ENCODE measurements around the gene GOLGA6C. TPM values are rescaled to one million over a fixed set of nuclear protein-coding genes. Genes with fewer than 3 reads are reported as not detected.

GOLGA6C gene
- polyA plus RNA-seq, 1 donor (not counting 4 experiments of a cell fraction or from before 2014, with no cell fraction given), result not detected

DNA sequence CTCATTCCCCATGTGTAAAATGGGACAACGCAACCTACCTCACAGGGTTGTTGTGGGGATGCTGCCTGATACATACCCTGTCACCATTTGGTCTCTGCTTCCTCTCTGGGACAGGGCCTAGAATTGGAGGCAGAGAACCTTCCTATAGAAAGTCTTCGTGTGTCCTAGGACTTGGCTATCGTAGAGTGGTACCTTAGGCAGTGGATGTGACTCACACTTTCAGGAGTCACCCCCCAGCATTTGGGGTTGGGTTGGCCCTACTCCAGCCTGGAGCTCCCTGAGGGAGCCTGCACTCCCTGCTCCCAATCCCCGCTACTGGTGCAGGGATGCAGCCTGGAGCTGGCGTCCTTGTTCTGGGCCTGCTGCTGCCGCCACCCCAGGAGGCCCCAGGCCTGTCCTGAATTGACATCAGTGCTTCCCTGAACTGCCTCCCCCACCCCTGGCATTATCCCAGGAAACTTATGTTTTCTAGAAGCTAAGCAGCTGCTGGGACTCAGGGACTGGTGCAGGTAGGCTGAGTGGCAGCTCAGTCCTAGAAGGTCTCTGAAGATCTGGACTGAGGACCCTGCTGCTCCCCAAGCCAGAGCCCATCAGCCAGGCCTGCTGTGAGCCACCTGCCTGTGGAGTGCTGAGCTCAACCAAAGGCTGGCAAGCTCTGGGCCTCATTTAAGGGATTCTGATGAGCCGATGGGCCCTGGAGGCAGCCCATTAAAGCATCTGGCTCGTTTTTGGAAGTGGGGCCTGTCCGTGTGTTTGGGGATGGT, 46.5 kb upstream of the GOLGA6C start:
- DNase-seq (ENCODE audit: low read depth, low spot score) (no peak), FAIRE-seq (no peak)
- Histone ChIP-seq H3K4me2 (ENCODE audit: control insufficient read depth, extremely low read depth, insufficient read depth, low read depth, low read length) (no peak overlapping the region), H4K20me1 (ENCODE audit: control insufficient read depth, extremely low read depth, insufficient read depth, low read length) (peaks cover 48% of the 10 kb centered on the region), H2AFZ (ENCODE audit: control insufficient read depth, low read length) (no peak overlapping the region), H3K36me3 (ENCODE audit: control insufficient read depth in 2 of 2, extremely low read depth in 1 of 2, insufficient read depth in 2 of 2, low read length in 2 of 2) (peaks cover 39 to 50% of the 10 kb centered on the region in 2 experiments), H3K9me3 (ENCODE audit: control insufficient read depth, low read depth, low read length) (no peaks in the 10 kb centered on the region), H3K9me1 (ENCODE audit: control insufficient read depth, extremely low read depth, insufficient read depth, low read length) (no peaks in the 10 kb centered on the region), H3K9ac (ENCODE audit: control insufficient read depth, extremely low read depth, insufficient read depth, low read length) (no peak overlapping the region), H3K27ac (ENCODE audit: control insufficient read depth, insufficient read depth, low read length) (no peak overlapping the region), H3K79me2 (ENCODE audit: control insufficient read depth, insufficient read depth, low read length) (peaks cover 42% of the 10 kb centered on the region), H3K27me3 (ENCODE audit: control insufficient read depth, extremely low read depth, insufficient read depth, low read length) (no peaks in the 10 kb centered on the region), H3K4me3 (ENCODE audit: control insufficient read depth in 2 of 3, extremely low read depth in 1 of 3, insufficient read depth in 2 of 3, low read depth in 1 of 3, low read length in 3 of 3) (no peak overlapping the region), H3K4me1 (ENCODE audit: control insufficient read depth, extremely low read depth, insufficient read depth, low read length) (peaks cover 7% of the 10 kb centered on the region)
- dilution Hi-C loops (cut with MboI; ENCODE audit: extremely low pct_ligation_motif_present, low sequenced_read_pairs), result no loop called here
- TF ChIP-seq EZH2 (IDR thresholded peaks at IDR 0.05; ENCODE audit: low read length), result no peak
- TF ChIP-seq, protein P1, sequence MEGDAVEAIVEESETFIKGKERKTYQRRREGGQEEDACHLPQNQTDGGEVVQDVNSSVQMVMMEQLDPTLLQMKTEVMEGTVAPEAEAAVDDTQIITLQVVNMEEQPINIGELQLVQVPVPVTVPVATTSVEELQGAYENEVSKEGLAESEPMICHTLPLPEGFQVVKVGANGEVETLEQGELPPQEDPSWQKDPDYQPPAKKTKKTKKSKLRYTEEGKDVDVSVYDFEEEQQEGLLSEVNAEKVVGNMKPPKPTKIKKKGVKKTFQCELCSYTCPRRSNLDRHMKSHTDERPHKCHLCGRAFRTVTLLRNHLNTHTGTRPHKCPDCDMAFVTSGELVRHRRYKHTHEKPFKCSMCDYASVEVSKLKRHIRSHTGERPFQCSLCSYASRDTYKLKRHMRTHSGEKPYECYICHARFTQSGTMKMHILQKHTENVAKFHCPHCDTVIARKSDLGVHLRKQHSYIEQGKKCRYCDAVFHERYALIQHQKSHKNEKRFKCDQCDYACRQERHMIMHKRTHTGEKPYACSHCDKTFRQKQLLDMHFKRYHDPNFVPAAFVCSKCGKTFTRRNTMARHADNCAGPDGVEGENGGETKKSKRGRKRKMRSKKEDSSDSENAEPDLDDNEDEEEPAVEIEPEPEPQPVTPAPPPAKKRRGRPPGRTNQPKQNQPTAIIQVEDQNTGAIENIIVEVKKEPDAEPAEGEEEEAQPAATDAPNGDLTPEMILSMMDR (optimal IDR thresholded peaks at IDR 0.05 in 1 of 3, IDR thresholded peaks at IDR 0.05 in 1 of 3, conservative IDR thresholded peaks at IDR 0.05 in 1 of 3; ENCODE audit: extremely low read depth in 1 of 3, insufficient read depth in 2 of 3, low read length in 3 of 3), result no peak

DNA sequence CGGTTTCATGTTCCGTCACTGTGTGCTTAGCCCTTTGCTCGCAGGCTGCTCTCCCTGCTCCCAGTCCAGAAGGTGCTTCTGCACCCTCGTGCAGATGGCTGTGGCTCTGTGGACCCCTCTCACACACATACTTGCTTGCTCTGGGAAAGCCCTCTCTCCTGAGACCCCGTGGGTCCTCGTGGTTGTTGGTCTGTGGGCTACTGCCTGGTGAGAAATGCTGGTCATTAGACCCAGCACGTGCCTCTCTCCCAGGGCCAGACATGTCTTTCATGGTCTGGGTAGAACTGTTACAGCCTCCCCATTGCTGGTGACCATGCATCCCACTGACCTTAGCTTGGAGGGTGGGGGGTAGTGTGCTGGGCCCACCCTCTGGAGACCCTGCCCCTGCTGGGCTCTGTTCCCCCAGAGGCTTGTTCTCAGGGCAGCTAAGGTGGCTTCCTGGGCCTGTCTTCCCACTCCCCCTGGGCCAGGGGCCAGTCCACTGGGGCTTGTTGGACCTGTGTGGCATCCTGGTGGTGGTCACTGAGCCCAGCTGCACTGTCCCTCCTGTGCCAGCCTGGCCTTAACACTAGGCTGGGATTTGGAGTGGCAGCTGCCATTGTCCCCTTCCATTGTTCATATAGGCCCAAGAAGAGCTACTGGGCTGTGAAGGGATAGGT, 45.8 kb upstream of the GOLGA6C start:
- FAIRE-seq, result no peak
- no peak for TF ChIP-seq EZH2 (IDR thresholded peaks at IDR 0.05; ENCODE audit: low read length)
- TF ChIP-seq, protein P1 (optimal IDR thresholded peaks at IDR 0.05 in 1 of 3, IDR thresholded peaks at IDR 0.05 in 1 of 3, conservative IDR thresholded peaks at IDR 0.05 in 1 of 3; ENCODE audit: extremely low read depth in 1 of 3, insufficient read depth in 2 of 3, low read length in 3 of 3), result no peak

More for the DNA sequence above, 45.8 kb upstream of the GOLGA6C start:
- Histone ChIP-seq H3K9ac (ENCODE audit: control insufficient read depth, extremely low read depth, insufficient read depth, low read length) (no peak overlapping the region), H3K36me3 (ENCODE audit: control insufficient read depth in 2 of 2, extremely low read depth in 1 of 2, insufficient read depth in 2 of 2, low read length in 2 of 2) (peaks cover 39 to 44% of the 10 kb centered on the region in 2 experiments), H3K9me3 (ENCODE audit: control insufficient read depth, low read depth, low read length) (no peaks in the 10 kb centered on the region), H3K4me3 (ENCODE audit: control insufficient read depth in 2 of 3, extremely low read depth in 1 of 3, insufficient read depth in 2 of 3, low read depth in 1 of 3, low read length in 3 of 3) (no peak overlapping the region), H4K20me1 (ENCODE audit: control insufficient read depth, extremely low read depth, insufficient read depth, low read length) (peaks cover 43% of the 10 kb centered on the region), H3K27me3 (ENCODE audit: control insufficient read depth, extremely low read depth, insufficient read depth, low read length) (no peaks in the 10 kb centered on the region), H3K4me2 (ENCODE audit: control insufficient read depth, extremely low read depth, insufficient read depth, low read depth, low read length) (no peak overlapping the region), H3K4me1 (ENCODE audit: control insufficient read depth, extremely low read depth, insufficient read depth, low read length) (peaks cover 7% of the 10 kb centered on the region), H3K27ac (ENCODE audit: control insufficient read depth, insufficient read depth, low read length) (no peak overlapping the region), H3K79me2 (ENCODE audit: control insufficient read depth, insufficient read depth, low read length) (peaks cover 35% of the 10 kb centered on the region), H2AFZ (ENCODE audit: control insufficient read depth, low read length) (no peak overlapping the region), H3K9me1 (ENCODE audit: control insufficient read depth, extremely low read depth, insufficient read depth, low read length) (no peaks in the 10 kb centered on the region)
- dilution Hi-C loops (cut with MboI; ENCODE audit: extremely low pct_ligation_motif_present, low sequenced_read_pairs), result no loop called here
- DNase-seq (ENCODE audit: low read depth, low spot score), result no peak
